ENCODE measurements around the gene CYP1A2.

- TF ChIP-seq POLR2A (IDR thresholded peaks at IDR 0.05; ENCODE audit: low read depth, low read length) (no peak), PAX5 (IDR thresholded peaks at IDR 0.05; ENCODE audit: insufficient read depth, low read length, severe bottlenecking) (no peak), TAF1 (IDR thresholded peaks at IDR 0.05; ENCODE audit: low read depth, low read length) (no peak), POU2F2 (IDR thresholded peaks at IDR 0.05; ENCODE audit: low read depth, low read length) (no peak)
These were observed 23.3 kb upstream of the CYP1A2 start, which contains the start of gene CYP1A1 for GRCh38 chr15:74725225-74725774.
